Dermis microvascular lymphatic vessel endothelial cell (primary cell): Measurements from ENCODE around the gene HIF3A. TPM values are rescaled to one million over a fixed set of nuclear protein-coding genes. Genes with fewer than 3 reads are reported as not detected.

Experiments used
- DNase-seq, 2 donors: peaks; one replicate each; pipeline versions ENCODE4 v3.0.0 to v3.0.0-alpha.2; 2010; ENCODE audit warnings: low read depth in 2 of 2
- total RNA-seq: library from RNA; depleted of rRNA; stranded (reverse); fragments of >200 nt; gene quantifications from 2 replicates; pipeline ENCODE4 v1.2.1, GENCODE V29; 2014

HIF3A gene
- total RNA-seq, 1 donor from 2014 or later = 11.9 TPM

GRCh38 chr19:46381756-46382345 is 85.0 kb downstream of the HIF3A start:
- no peak for DNase-seq

GRCh38 chr19:46383171-46383815 is 86.5 kb downstream of the HIF3A start:
- DNase-seq = no peak

- no peak for DNase-seq
Measured at GRCh38 chr19:46383846-46384245, 87.0 kb downstream of the HIF3A start.

GRCh38 chr19:46384396-46384795 is 87.6 kb downstream of the HIF3A start:
- no peak for DNase-seq

GRCh38 chr19:46385636-46386035 is 88.8 kb downstream of the HIF3A start:
- no peak for DNase-seq

- no peak for DNase-seq
Measured at GRCh38 chr19:46386151-46386550, 89.3 kb downstream of the HIF3A start.

- DNase-seq = no peak
Measured at GRCh38 chr19:46386996-46387712, 90.3 kb downstream of the HIF3A start.

- DNase-seq = no peak
Measured at GRCh38 chr19:46387713-46388130, 90.9 kb downstream of the HIF3A start.

- DNase-seq = no peak
Measured at GRCh38 chr19:46388311-46389095, 91.7 kb downstream of the HIF3A start.

GRCh38 chr19:46390121-46390858 is 93.4 kb downstream of the HIF3A start:
- no peak for DNase-seq

- DNase-seq = no peak
Measured at GRCh38 chr19:46390866-46391265, 94.0 kb downstream of the HIF3A start.

GRCh38 chr19:46391296-46392251 is 94.7 kb downstream of the HIF3A start:
- no peak for DNase-seq

GRCh38 chr19:46392252-46392801 is 95.5 kb downstream of the HIF3A start:
- DNase-seq = peak in 1 of 2 donors; percentile 43

GRCh38 chr19:46392837-46393236 is 96.0 kb downstream of the HIF3A start:
- DNase-seq = no peak

Other genes starting within 250 kb of the HIF3A start
- not detected in 2 replicates for gene IGFL3, start 172.4 kb upstream of the HIF3A start, total RNA-seq
- gene IGFL2, start 148.8 kb upstream of the HIF3A start, total RNA-seq = not detected in 2 replicates
- gene IGFL1, start 67.3 kb upstream of the HIF3A start, total RNA-seq = not detected in 2 replicates
- 65.0 and 86.1 TPM in 2 replicates for gene PPP5C, start 50.0 kb downstream of the HIF3A start, total RNA-seq
- 0.13 TPM in 2 replicates for gene CCDC8, start 116.5 kb downstream of the HIF3A start, total RNA-seq
- not detected in 2 replicates for gene PNMA8C, start 131.9 kb downstream of the HIF3A start, total RNA-seq
- gene PNMA8A, start 174.5 kb downstream of the HIF3A start, total RNA-seq = under 0.01 and 0.26 TPM in 2 replicates
- gene PNMA8B, start 198.8 kb downstream of the HIF3A start, total RNA-seq = 0.13 TPM in 2 replicates